ENCODE data around the gene BPIFB6. TPM values are rescaled to one million over a fixed set of nuclear protein-coding genes. Genes with fewer than 3 reads are reported as not detected.
"Not testable (repeated sequence)": the region's sequence is repeated elsewhere in the genome, so short reads cannot be mapped to it uniquely, and the experiment has no call there.

The BPIFB6 gene
- total RNA-seq, 1 experiment from 2014 or later: not detected

DNA sequence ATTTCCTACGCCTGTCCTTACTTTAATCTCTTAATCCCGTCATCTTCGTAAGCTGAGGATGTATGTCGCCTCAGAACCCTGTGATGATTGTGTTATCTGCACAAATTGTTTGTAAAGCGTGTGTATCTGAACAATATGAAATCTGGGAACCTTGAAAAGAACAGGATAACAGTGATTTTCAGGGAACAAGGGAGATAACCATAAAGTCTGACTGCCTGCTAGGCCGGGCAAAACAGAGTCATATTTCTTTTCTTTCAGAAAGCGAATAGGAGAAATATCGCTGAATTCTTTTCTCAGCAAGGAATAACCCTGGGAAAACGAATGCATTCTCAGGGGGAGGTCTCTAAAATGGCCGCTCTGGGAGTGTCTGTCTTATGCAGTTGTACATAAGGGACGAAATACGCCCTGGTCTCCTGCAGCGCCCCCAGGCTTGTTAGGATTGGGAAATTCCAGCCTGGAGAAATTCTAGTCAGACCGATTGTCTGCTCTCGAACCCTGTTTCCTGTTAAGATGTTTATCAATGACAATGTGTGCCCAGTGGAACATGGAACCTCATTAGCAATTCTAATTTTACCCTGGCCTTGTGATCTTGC is 13.8 kb downstream of the BPIFB6 start:
- H3K27me3 ChIP-seq; H3K9me3 ChIP-seq (replicated peaks); H3K36me3 ChIP-seq; H3K27ac ChIP-seq; H3K4me3 ChIP-seq; DNase-seq; H3K4me1 ChIP-seq: not testable (repeated sequence)

DNA sequence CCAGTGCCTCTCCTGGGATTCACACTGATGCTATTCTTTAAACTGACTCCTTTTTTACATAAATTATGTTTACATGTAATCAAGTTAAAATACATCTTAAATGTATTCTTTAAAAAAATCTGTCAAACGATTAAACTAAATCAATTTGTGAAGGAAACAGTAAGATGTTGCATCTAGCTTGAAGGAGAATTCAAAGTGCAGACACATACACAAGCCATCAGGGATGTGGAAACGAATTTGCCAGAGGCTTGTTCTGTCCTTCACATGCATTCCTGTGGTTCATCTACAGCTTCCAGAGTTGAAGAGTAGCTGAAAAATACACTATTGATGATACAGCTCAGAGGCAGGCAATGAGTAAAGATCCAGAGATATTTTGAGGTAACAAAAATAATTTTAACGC is 15.0 kb downstream of the BPIFB6 start:
- no peaks in the 10 kb centered on the region for H3K4me1 ChIP-seq
- no peak overlapping the region for H3K4me3 ChIP-seq
- H3K9me3 ChIP-seq (replicated peaks): peaks cover 9% of the 10 kb centered on the region; the same call in 1 of the 2 replicates
- H3K27me3 ChIP-seq: no peaks in the 10 kb centered on the region
- no peak for DNase-seq
- no peaks in the 10 kb centered on the region for H3K36me3 ChIP-seq
- no peak overlapping the region for H3K27ac ChIP-seq

DNA sequence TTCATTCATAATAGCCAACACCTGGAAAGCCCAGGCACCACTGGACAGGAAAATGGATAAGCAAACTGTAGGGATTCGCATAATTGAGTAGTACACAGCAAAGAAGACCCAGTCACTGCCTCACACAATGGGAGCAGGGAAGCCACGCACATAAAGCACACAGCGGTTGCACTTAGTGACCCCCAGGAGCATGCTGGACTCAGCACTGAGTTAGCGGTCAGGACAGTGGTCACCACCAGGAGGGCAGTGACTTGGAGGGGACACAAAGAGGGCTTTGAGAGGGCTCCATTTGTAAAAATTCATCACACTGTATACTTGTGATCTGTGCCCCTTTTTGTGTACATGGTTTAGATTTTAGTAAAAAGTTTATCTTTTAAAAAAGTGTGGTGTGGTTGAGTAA is 19.9 kb downstream of the BPIFB6 start:
- Histone ChIP-seq H3K36me3 (no peaks in the 10 kb centered on the region), H3K4me1 (0 out of 2 replicates have a peak, but pooled peaks cover 4% of the 10 kb centered on the region), H3K27ac (no peak overlapping the region), H3K9me3 (replicated peaks) (no peaks in the 10 kb centered on the region), H3K27me3 (no peaks in the 10 kb centered on the region), H3K4me3 (no peak overlapping the region)
- DNase-seq: no peak

DNA sequence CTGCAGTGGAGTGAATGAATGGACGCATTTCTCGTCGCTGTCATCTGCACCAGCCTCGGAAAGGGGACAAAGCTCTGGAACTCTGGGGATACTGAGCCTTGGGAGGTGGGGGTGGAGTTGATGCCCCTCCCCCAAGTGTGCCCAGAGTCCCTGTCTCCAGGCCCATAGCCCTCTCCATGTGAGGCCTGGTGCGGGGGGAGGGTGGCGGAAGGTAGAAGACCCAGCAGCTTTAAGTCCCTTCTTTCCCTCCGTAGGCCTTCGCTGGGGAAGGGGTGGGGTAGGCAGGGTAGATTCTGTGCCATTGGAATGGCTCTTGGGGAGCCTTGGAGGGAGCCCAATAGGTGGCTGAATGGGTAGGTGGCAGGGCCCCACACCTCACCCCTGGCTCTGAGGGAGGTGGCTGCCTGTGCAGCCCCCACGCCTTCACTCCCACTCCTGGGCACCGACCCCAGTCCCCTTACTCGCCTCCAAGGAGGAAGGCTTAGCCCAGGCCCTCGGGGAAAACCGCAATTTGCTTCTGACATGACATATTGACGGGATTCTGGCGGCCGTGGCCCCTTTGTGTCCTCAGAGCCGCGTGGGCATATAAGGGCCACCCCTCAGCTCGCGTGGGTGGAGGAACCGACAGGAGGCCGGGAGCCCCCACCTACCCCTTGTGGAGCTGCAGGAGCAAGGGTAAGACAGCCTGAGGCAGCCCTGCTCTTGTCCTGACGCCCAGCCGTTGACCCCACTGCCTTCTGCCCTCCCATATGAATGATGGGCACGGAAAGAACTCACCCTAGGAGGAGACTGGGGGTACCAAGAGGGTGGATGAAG is 22.1 kb downstream of the BPIFB6 start, which contains the start of gene BPIFB3:
Gene BPIFB3 (plus strand): TSS at position 613 of the 816 bp plus-strand sequence. CDS start 1,533 bp downstream, outside the sequence.
- H3K27me3 ChIP-seq: no peaks in the 10 kb centered on the region
- H3K4me1 ChIP-seq: 0 out of 2 replicates have a peak, but pooled peaks cover 4% of the 10 kb centered on the region
- no peak for DNase-seq
- H3K36me3 ChIP-seq: no peaks in the 10 kb centered on the region
- no peaks in the 10 kb centered on the region for H3K9me3 ChIP-seq (replicated peaks)
- no peak within 1 kb of the TSS for H3K27ac ChIP-seq
- no peak within 1 kb of the TSS for H3K4me3 ChIP-seq

DNA sequence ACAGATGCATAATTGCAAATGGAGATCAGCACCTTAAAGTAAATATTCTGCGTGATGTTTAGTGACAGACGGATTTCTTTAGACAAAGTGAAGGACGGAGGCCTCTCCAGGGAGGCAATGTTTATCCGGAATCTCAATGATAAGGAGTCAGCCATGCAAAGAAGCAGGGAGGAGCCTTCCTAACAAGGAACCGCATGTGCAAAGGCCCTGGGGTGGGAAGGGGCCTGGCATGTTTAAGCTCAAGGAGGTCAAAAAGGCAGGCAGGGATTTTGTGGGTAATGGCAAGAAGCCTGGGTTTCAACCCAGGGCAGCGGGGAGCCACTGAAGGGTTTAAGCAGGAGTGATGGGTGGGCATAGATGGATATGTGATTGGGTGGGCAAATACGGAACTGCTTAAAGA is 22.9 kb downstream of the BPIFB6 start:
- Histone ChIP-seq H3K27ac (no peak overlapping the region), H3K27me3 (no peaks in the 10 kb centered on the region), H3K4me3 (no peak overlapping the region), H3K4me1 (peaks cover 4% of the 10 kb centered on the region; the same call in 1 of the 2 replicates), H3K36me3 (no peaks in the 10 kb centered on the region), H3K9me3 (replicated peaks) (no peaks in the 10 kb centered on the region)
- DNase-seq: no peak

DNA sequence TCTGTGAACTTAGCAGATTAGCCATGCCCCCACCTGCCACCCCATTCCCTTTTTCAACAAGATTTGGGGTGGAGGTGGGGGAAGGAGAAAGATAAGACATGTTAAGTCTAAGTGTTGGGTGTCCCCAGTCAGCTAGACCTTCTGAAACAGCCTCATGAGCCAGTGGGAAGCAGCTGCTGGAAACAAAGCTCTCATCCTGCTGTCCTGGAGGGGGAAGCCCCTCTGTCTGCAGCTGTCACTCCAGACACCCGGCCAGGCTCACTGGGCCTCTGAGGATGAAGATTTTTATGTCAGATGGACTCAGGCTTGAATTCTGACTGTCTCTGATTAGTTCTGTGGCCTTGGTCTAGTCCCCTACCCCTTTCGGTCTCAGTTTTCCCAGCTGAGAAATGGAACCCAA is 23.3 kb downstream of the BPIFB6 start:
- H3K4me3 ChIP-seq: no peak overlapping the region
- H3K27ac ChIP-seq: no peak overlapping the region
- no peaks in the 10 kb centered on the region for H3K27me3 ChIP-seq
- peaks cover 4% of the 10 kb centered on the region; the same call in 1 of the 2 replicates for H3K4me1 ChIP-seq
- no peaks in the 10 kb centered on the region for H3K36me3 ChIP-seq
- H3K9me3 ChIP-seq (replicated peaks): no peaks in the 10 kb centered on the region
- peak; percentile 59 to 72 for DNase-seq

DNA sequence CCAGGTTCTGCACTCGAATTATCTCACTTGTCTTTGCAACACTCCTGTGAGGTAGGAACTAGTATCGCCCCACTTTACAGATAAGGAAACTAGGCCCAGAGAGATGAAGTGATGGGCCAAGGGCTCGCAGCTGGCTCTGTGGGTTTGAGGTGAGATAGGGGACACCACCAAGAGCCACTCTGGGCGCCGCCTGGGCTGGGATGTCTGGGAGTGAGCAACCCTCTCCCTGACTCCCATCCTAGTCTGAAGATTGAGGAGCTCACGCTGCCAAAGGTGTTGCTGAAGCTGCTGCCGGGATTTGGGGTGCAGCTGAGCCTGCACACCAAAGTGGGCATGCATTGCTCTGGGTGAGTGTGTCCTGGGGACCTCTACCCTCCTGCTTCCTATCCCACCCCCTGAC is 27.7 kb downstream of the BPIFB6 start:
- DNase-seq: no peak
- no peaks in the 10 kb centered on the region for H3K9me3 ChIP-seq (replicated peaks)
- H3K27me3 ChIP-seq: no peaks in the 10 kb centered on the region
- H3K4me1 ChIP-seq: peaks cover 34% of the 10 kb centered on the region
- H3K36me3 ChIP-seq: no peaks in the 10 kb centered on the region
- no peak overlapping the region for H3K27ac ChIP-seq
- no peak overlapping the region for H3K4me3 ChIP-seq

DNA sequence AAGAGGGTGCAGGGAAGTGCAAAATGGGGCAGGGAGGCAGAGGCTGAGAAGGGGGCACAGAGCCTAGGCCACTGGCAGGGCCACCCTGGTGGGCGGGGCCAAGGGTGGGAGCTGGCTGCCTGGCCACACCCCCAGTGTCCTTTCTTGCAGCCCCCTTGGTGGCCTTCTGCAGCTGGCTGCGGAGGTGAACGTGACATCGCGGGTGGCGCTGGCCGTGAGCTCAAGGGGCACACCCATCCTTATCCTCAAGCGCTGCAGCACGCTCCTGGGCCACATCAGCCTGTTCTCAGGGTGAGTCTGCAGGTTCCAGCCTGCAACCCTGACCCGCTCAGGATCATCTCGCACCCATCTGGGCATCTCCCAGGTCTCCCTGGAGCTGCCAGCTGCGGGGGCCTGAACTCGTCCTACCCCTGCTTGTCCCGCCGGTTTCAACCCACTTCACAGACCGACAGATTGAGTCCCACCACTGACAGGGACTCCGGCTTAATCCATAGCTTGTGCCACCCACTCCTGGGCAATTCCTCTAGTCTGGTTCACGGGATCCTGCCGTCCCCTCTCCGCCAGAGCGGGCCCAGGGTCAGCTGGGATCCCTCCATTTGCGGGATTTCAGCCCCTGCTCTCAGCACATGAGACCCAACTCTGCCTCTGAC is 28.4 kb downstream of the BPIFB6 start:
- no peaks in the 10 kb centered on the region for H3K36me3 ChIP-seq
- no peak overlapping the region for H3K27ac ChIP-seq
- DNase-seq: no peak
- no peak overlapping the region for H3K4me3 ChIP-seq
- no peaks in the 10 kb centered on the region for H3K9me3 ChIP-seq (replicated peaks)
- H3K27me3 ChIP-seq: no peaks in the 10 kb centered on the region
- H3K4me1 ChIP-seq: peaks cover 34% of the 10 kb centered on the region

DNA sequence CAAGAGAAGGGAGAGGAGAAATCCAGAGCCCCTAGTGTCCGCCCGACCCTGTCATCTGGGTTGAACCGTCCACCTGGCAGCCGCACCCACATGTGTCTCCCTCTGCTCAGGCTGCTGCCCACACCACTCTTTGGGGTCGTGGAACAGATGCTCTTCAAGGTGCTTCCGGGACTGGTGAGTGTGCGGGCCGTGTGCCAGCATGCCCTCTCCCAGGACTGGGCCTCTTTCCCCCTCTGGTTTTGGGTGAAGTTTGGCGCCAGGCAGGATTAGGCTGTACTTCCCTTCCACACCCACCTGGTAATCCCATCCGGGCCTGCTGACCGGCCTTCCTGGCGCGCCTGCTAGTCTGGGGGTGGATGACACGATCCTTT is 30.2 kb downstream of the BPIFB6 start:
- Histone ChIP-seq H3K27me3 (no peaks in the 10 kb centered on the region), H3K4me1 (peaks cover 30% of the 10 kb centered on the region), H3K27ac (peak overlapping the region; percentile 76), H3K36me3 (no peaks in the 10 kb centered on the region), H3K4me3 (0 out of 2 replicates have a peak overlapping the region, but pooled peaks have one; percentile 1), H3K9me3 (replicated peaks) (no peaks in the 10 kb centered on the region)
- peak; percentile 82 to 87 for DNase-seq

DNA sequence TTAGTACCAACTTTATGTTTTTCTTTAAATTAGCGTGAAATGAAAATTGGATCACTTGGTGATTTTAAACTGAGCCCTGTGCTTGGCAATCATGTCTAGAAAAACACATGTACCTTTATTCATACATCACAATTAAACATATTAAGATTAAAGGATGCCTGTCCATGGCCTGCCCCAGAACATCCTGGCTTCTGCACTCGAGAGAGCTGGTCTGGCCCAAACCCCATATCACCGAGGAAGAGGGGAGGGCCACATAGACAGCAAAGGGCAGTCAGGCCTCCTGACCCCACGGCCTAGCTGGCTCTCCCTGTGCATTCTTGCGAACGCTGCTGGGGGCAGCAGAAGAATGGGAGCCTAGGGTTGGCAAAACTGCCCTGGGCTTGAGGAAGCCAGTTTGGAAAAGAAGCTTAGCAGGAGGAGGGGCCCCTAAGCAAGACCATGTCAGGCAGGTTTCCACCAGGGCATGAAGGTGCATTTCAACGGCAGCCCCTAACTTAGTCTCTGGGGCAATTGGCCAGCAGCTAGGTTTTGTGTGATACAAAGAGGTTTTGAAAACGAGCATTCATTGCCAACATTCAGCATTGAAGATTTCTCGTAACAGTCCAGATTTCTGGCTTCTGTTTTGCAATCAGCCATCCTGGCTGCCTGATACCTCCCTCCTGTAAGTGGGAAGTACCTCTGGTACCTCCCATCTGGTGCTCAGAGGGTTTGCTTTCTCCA is 30.8 kb downstream of the BPIFB6 start:
- Histone ChIP-seq H3K36me3 (no peaks in the 10 kb centered on the region), H3K27ac (peak overlapping the region; percentile 76), H3K9me3 (replicated peaks) (no peaks in the 10 kb centered on the region), H3K4me1 (peaks cover 30% of the 10 kb centered on the region), H3K4me3 (no peak overlapping the region), H3K27me3 (no peaks in the 10 kb centered on the region)
- peak in 1 of 2 experiments; percentile 38 for DNase-seq

DNA sequence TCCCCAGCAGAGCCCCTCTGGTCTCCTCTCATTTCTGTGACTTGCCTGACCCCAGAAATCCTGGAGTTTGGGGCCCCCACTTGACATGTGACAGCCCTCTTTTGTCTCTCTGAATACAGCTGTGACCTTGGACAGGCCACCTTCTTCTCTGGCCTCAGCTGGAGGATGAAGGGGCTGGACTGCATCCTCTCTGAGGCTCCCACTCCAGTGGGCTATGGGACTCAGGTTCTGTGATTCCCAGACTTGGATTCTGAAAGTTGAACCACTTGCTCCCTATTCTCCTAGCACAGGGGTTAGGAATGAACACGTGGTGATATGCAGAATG is 31.3 kb downstream of the BPIFB6 start:
- Histone ChIP-seq H3K4me3 (no peak overlapping the region), H3K4me1 (peaks cover 30% of the 10 kb centered on the region), H3K27me3 (no peaks in the 10 kb centered on the region), H3K9me3 (replicated peaks) (no peaks in the 10 kb centered on the region), H3K27ac (peak overlapping the region; percentile 76; the same call in 1 of the 2 replicates), H3K36me3 (no peaks in the 10 kb centered on the region)
- DNase-seq: no peak

DNA sequence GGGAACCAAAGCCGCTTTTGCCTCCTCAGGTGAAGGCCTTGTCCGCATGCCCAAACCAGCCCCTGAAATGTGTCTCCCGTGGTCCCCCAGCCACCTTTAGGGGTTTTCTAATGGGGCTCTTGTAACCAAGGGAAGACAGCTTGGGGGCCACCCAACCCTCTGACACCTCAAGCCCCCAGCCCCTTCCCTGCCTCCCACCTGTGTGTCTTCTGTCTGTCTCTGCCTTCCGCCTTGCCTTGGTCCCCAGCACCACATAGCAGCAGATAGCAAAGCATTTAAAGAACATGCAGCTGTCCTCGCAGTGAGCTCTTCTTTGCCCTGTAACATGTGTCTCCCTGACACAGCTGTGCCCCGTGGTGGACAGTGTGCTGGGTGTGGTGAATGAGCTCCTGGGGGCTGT is 31.8 kb downstream of the BPIFB6 start:
- peak; percentile 40 to 58 for DNase-seq
- peak overlapping the region; percentile 76; the same call in 1 of the 2 replicates for H3K27ac ChIP-seq
- no peak overlapping the region for H3K4me3 ChIP-seq
- H3K9me3 ChIP-seq (replicated peaks): no peaks in the 10 kb centered on the region
- H3K4me1 ChIP-seq: peaks cover 30% of the 10 kb centered on the region
- no peaks in the 10 kb centered on the region for H3K27me3 ChIP-seq
- no peaks in the 10 kb centered on the region for H3K36me3 ChIP-seq

DNA sequence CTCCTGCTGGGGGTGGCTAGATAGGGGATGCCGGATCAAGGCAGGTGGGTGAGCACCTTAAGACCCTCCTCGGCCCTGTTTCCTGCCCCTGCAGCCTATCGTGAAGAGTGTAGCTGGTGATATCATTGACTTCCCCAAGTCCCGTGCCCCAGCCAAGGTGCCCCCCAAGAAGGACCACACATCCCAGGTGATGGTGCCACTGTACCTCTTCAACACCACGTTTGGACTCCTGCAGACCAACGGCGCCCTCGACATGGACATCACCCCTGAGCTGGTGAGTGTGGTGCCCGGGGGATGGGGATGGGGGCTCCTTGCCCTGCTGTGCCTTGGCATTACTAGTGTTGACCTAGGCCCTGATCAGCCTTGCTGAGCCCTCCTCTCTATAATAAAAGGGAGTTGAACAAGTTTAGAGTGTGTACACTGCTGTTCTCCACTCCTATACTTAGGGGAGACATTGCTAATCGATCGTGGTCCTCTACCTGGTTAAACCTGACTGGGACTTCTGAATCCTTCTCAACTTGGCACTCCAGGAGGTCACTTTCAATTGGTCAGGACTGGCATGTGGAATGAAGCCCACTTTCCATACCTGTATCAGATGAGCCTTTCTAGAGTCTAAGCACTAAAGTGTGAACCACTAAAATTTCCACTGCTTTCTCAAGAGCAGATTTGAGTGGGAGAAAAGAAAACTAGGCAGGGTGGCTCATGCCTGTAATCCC is 33.3 kb downstream of the BPIFB6 start:
- no peak for DNase-seq
- H3K36me3 ChIP-seq: no peaks in the 10 kb centered on the region
- H3K27ac ChIP-seq: no peak overlapping the region
- H3K9me3 ChIP-seq (replicated peaks): no peaks in the 10 kb centered on the region
- no peak overlapping the region for H3K4me3 ChIP-seq
- no peaks in the 10 kb centered on the region for H3K27me3 ChIP-seq
- peaks cover 30% of the 10 kb centered on the region for H3K4me1 ChIP-seq

DNA sequence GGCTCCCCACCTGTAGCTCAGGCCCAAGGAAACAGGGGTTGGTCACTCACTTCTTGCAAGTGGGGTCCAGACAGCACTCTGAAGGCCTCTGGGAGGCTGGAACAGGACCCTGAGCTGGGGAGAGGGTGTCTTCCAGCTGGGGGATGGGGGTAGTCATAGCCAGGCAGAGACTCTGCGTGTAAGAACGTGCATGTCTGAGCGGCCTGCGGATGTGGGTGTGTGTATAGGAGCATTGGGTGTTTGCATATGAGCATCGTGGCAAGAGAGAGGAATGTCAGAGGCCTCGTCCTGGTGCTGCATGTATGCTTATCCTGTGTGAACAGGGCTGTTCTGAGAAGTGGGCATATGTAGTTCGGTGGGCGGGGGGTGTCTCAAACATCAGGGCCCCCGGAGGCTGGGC is 34.3 kb downstream of the BPIFB6 start:
- no peak overlapping the region for H3K27ac ChIP-seq
- no peak for DNase-seq
- peaks cover 29% of the 10 kb centered on the region for H3K4me1 ChIP-seq
- H3K36me3 ChIP-seq: no peaks in the 10 kb centered on the region
- H3K9me3 ChIP-seq (replicated peaks): no peaks in the 10 kb centered on the region
- H3K27me3 ChIP-seq: no peaks in the 10 kb centered on the region
- H3K4me3 ChIP-seq: no peak overlapping the region

Measured in SJCRH30 (cell line).